HFFc6 (cell line): ENCODE results near the gene TMEM184A. TPM values are rescaled to one million over a fixed set of nuclear protein-coding genes. Genes with fewer than 3 reads are reported as not detected.

ENCODE experiments used
- DNase-seq: peaks from one replicate; pipeline ENCODE4 v3.0.0-alpha.2; 2018
- H3K27ac Mint-ChIP-seq: 2 replicates; pipeline ENCODE4 v1.8.0; 2020; ENCODE audit warnings: mild to moderate bottlenecking, mixed read lengths
- H3K27me3 Mint-ChIP-seq: 2 replicates; pipeline ENCODE4 v1.8.0; 2021; ENCODE audit warnings: mild to moderate bottlenecking, moderate library complexity, mixed read lengths; ENCODE audit not compliant: insufficient read depth
- H3K36me3 Mint-ChIP-seq: 2 replicates; pipeline ENCODE4 v1.8.0; 2021; ENCODE audit warnings: low read depth, mixed read lengths
- H3K4me1 Mint-ChIP-seq: 2 replicates; pipeline ENCODE4 v1.8.0; 2020; ENCODE audit warnings: low read depth, mixed read lengths
- H3K4me3 Mint-ChIP-seq: 2 replicates; pipeline ENCODE4 v1.8.0; 2020; ENCODE audit warnings: mild to moderate bottlenecking, moderate library complexity, mixed read lengths
- H3K9me3 Mint-ChIP-seq: 2 replicates; pipeline ENCODE4 v1.8.0; 2020; ENCODE audit warnings: mild to moderate bottlenecking, mixed read lengths
- CTCF ChIP-seq: fragments of 200-600 bp; sonication (generic); IDR thresholded peaks from 2 replicates; pipeline ENCODE4 v1.5.0; 2021; ENCODE audit warnings: antibody characterized with exemption, mild to moderate bottlenecking
- total RNA-seq, 6 experiments: library from RNA; stranded (reverse); fragmentation: NEBNext Ultra II Directional; extraction: Animal tissue kit (Norgen Biotek cat#: 25700); gene quantifications; 2 replicates in 1 of 6; 3 replicates in 5 of 6; pipeline ENCODE4 v1.2.3, GENCODE V29; 2021

The TMEM184A gene
- total RNA-seq, 6 experiments from 2014 or later, result 0.79 to 2.0 (median 1.5) TPM

- no peak overlapping the region for H3K27ac Mint-ChIP-seq
- H3K9me3 Mint-ChIP-seq, result peaks cover 12% of the 10 kb centered on the region
- H3K36me3 Mint-ChIP-seq, result peaks cover 5% of the 10 kb centered on the region; the same call in 1 of the 2 replicates
- peaks cover 51% of the 10 kb centered on the region for H3K27me3 Mint-ChIP-seq
- H3K4me3 Mint-ChIP-seq, result no peak overlapping the region
- no peak for DNase-seq
- no peaks in the 10 kb centered on the region for H3K4me1 Mint-ChIP-seq
- TF ChIP-seq CTCF, result no peak
These were observed 36.4 kb upstream of the TMEM184A start for GRCh38 chr7:1592299-1592871.

- TF ChIP-seq CTCF, result no peak
- Mint-ChIP-seq H3K9me3 (peaks cover 12% of the 10 kb centered on the region), H3K36me3 (peaks cover 5% of the 10 kb centered on the region; the same call in 1 of the 2 replicates), H3K4me1 (no peaks in the 10 kb centered on the region), H3K4me3 (no peak overlapping the region), H3K27me3 (peaks cover 46% of the 10 kb centered on the region), H3K27ac (no peak overlapping the region)
- DNase-seq, result no peak
These were observed 35.9 kb upstream of the TMEM184A start for GRCh38 chr7:1591876-1592275.

- H3K27me3 Mint-ChIP-seq, result peaks cover 43% of the 10 kb centered on the region
- H3K36me3 Mint-ChIP-seq, result peaks cover 5% of the 10 kb centered on the region; the same call in 1 of the 2 replicates
- no peak overlapping the region for H3K27ac Mint-ChIP-seq
- peaks cover 12% of the 10 kb centered on the region for H3K9me3 Mint-ChIP-seq
- H3K4me1 Mint-ChIP-seq, result no peaks in the 10 kb centered on the region
- no peak overlapping the region for H3K4me3 Mint-ChIP-seq
- DNase-seq, result no peak
- no peak for TF ChIP-seq CTCF
These were observed 35.4 kb upstream of the TMEM184A start for GRCh38 chr7:1591396-1591795.

- Mint-ChIP-seq H3K27ac (no peak overlapping the region), H3K9me3 (peaks cover 12% of the 10 kb centered on the region), H3K27me3 (peaks cover 43% of the 10 kb centered on the region), H3K4me3 (no peak overlapping the region), H3K36me3 (peaks cover 5% of the 10 kb centered on the region; the same call in 1 of the 2 replicates), H3K4me1 (no peaks in the 10 kb centered on the region)
- no peak for DNase-seq
- TF ChIP-seq CTCF, result no peak
These were observed 34.9 kb upstream of the TMEM184A start for GRCh38 chr7:1590887-1591286.

- Mint-ChIP-seq H3K36me3 (peaks cover 5% of the 10 kb centered on the region; the same call in 1 of the 2 replicates), H3K27me3 (peaks cover 46% of the 10 kb centered on the region), H3K9me3 (peaks cover 12% of the 10 kb centered on the region), H3K4me1 (no peaks in the 10 kb centered on the region), H3K4me3 (no peak overlapping the region), H3K27ac (no peak overlapping the region)
- TF ChIP-seq CTCF, result no peak
- DNase-seq, result no peak
These were observed 34.5 kb upstream of the TMEM184A start for GRCh38 chr7:1590476-1590875.
